T-helper 9 cell (primary cell): ENCODE measurements around the gene SRPK3.

Experiments used
- DNase-seq: peaks from one replicate; pipeline ENCODE4 v3.0.0-alpha.2; 2020

The SRPK3 gene

DNA sequence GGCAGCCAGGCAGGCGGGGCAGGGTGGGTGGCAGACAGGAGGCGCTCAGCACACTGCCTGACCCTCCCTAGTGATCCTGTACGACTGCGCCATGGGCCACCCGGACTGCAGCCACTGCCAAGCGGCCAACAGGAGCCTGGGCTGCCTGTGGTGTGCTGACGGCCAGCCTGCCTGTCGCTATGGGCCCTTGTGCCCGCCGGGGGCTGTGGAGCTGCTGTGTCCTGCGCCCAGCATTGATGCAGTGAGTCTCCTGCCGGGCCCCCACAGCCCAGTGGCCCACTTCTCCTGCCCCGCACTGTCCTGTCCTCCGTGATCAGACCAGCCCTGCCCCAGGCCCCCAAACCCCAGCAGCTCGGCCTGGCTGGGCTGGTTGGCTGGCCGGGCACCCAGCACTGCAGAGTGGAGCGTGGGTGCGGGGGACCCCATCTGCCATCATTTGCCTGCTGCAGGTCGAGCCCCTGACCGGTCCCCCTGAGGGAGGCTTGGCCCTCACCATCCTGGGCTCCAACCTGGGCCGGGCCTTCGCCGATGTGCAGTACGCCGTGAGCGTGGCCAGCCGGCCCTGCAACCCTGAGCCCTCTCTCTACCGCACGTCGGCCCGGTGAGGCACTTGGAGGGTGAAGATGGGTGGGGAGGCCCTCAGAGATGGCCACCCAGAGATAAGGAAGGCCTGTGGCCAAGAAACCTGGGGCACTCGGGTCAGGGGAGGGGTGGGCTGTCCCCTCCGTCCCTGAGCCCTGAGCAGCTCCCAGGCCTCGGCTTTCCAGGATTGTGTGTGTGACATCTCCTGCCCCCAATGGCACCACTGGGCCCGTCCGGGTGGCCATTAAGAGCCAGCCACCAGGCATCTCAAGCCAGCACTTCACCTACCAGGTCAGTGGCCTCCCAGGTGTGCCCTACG lies 9.2 kb upstream of the SRPK3 start:
- no peak for DNase-seq

DNA sequence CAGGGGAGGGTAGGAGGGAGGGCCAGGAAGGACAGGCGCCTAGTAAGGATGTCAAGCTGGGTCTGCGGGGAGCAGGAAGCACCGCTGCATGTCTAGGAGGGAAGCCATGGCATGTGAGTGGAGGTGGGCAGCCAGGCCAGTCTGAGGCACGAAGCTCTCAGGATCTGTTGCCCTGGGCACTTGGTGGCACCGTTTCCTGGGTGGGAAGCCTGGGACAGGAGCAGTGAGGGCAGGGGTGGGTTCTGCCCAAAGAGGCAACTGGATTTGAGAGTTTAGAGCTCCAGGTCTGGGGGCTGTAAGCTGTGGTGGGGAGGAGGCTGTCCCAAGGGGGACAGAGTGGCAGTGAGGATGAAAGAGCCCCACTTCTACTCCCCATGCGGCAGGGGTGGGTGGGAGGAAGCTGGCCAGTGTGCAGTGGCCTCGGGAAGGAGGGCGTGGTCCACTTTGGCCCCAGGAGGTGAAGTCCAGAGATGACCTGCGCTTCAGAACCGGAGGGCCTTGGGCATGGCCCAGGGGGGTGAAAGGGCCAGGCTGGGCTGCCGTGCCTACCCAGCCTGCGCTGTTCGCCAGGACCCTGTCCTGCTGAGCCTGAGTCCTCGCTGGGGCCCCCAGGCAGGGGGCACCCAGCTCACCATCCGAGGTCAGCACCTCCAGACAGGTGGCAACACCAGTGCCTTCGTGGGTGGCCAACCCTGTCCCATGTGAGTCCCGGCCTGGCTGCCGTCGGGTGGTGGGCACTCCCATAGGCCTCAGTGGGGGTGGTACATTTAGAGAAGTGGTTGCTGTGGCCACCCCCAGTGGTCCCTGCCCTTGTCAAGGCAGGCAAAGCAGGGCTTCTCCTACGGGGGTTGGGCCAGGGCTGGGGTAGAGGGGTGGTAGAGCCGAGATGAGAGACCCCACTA lies 8.3 kb upstream of the SRPK3 start:
- DNase-seq = no peak

DNA sequence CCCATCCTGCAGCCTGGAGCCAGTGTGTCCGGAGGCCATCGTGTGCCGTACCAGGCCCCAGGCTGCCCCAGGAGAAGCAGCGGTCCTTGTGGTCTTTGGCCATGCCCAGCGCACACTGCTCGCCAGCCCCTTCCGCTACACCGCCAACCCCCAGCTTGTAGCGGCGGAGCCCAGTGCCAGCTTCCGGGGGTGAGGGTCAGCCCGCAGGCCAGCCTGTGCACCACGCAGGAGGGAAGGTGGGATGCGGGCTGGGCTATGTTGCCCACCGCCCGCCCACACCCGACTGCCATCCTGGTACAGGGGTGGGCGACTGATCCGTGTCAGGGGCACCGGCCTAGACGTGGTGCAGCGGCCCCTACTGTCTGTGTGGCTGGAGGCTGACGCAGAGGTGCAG lies 7.6 kb upstream of the SRPK3 start:
- DNase-seq = no peak

DNA sequence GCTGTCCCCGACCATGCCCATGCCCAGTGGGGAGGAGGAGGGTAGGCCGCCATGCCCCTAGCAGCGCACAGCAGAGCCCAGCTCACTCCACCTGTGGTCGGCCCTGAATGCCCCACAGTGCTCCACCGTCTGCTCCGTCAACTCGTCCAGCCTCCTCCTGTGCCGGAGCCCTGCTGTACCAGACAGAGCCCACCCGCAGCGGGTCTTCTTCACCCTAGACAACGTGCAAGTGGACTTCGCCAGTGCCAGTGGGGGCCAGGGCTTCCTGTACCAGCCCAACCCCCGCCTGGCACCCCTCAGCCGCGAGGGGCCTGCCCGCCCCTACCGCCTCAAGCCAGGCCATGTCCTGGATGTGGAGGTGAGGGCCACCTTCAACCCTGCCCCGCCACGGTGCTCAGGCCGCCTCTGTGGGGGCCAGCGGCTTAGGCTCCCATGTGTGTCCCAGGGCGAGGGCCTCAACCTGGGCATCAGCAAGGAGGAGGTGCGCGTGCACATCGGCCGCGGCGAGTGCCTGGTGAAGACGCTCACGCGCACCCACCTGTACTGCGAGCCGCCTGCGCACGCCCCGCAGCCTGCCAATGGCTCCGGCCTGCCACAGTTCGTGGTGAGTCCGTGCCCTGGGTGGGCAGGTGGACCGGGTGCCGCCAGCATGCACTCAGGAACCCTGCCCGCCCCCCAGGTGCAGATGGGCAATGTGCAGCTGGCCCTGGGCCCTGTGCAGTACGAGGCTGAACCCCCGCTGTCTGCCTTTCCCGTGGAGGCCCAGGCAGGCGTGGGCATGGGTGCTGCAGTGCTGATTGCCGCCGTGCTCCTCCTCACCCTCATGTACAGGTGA lies 6.9 kb upstream of the SRPK3 start:
- DNase-seq = no peak

DNA sequence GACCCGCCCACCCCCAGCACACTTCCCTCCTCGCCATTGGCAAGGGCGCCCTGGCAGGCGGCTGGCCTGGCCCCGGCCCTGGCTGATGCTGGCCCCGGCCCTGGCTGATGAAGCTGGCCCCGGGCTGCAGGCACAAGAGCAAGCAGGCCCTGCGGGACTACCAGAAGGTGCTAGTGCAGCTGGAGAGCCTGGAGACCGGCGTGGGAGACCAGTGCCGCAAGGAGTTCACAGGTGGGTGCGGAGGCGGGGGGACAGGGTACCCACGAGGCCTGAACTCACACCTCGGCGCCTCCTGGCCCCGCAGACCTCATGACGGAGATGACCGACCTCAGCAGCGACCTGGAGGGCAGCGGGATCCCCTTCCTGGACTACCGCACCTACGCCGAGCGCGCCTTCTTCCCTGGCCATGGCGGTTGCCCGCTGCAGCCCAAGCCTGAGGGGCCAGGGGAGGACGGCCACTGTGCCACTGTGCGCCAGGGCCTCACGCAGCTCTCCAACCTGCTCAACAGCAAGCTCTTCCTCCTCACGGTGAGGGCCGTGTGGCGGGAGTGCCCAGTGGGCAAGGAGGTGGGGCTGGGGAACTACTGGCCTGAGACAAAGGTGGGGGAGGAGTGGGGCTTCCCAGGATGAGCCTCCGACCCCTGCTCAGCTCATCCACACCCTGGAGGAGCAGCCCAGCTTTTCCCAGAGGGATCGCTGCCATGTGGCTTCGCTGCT lies 6.1 kb upstream of the SRPK3 start:
- DNase-seq = no peak

DNA sequence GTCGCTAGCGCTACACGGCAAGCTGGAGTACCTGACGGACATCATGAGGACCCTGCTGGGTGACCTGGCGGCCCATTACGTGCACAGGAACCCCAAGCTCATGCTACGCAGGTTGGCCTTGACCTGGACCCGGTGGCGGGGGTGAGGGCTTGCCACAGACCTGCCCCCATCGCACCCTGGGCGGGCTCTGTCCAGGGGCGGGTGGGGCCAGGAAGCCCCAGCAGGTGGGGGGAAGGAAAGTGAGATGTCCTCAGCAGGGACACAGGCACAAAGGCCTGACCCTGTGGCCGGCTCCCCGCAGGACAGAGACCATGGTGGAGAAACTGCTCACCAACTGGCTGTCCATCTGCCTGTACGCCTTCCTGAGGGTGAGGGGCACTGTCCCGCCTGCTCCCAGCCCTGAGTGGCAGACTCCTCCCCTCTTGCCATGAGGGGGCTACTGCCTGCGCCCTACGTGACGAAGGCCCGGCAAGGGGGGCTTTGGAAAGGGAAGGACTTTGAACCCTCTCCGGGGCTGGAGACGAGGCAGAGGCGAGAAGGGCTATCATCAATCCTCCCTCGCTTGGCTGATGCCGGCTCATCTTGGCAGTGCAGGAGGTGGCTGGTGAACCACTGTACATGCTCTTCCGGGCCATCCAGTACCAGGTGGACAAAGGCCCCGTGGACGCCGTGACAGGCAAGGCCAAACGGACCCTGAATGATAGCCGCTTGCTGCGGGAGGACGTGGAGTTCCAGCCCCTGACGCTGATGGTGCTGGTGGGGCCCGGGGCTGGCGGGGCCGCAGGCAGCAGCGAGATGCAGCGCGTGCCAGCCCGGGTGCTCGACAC lies 5.3 kb upstream of the SRPK3 start:
- no peak for DNase-seq

DNA sequence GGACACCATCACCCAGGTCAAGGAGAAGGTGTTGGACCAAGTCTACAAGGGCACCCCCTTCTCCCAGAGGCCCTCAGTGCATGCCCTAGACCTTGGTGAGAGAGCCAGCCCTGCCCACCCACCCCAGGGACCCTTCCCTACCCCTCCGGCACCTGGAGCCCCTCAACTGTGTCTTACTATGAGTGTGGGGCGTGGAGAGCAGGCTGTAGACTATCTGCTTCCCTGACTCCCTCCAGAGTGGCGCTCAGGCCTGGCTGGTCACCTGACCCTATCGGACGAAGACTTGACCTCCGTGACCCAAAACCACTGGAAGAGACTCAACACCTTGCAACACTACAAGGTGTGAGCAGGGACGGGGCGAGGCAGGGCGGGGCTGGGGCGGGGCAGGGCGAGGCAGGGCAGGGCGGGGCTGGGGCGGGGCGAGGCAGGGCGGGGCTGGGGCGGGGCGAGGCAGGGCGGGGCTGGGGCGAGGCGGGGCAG lies 4.7 kb upstream of the SRPK3 start:
- no peak for DNase-seq

DNA sequence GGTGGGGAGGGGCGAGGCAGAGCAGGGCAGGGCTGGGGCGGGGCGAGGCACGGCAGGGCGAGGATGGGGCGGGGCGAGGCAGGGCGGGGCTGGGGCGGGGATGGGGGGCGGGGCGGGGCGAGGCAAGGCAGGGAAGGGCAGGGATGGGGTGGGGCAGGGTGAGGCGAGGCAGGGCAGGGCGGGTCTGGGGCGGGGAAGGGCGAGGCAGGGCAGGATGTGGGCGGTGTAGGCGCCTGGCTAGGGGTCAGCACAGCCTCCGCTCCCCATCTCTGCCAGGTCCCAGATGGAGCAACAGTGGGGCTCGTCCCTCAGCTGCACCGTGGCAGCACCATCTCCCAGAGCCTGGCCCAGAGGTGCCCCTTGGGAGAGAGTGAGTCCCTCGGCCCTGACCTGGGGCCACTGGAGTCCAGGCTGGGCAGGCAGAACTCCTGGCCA lies 4.2 kb upstream of the SRPK3 start:
- no peak for DNase-seq

DNA sequence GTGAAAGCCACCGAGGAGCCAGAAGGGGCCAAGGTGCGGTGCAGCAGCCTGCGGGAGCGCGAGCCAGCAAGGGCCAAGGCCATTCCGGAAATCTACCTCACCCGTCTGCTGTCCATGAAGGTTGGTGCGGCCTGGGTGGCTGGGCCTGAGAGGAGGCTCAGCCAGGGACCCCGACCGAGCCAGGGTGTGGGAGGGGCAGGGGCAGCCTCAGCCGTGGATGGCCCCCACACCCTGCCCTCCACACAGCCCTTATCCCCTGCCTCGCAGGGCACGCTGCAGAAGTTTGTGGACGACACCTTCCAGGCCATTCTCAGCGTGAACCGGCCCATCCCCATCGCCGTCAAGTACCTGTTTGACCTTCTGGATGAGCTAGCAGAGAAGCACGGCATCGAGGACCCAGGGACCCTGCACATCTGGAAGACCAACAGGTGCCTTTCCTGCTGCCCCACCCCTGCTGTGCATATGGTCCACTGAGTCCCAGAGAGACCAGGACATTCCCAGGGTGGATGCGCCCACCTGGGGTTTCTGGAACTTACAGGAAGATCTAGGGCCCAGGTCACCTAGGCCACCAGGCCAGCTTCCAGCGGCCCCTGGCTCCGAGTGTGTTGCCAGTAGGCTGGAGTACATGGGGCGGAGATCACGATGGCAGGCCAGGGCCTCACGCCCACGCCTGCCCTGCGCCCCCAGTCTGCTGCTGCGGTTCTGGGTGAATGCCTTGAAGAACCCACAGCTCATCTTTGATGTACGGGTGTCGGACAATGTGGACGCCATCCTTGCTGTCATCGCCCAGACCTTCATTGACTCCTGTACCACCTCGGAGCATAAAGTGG lies 3.4 kb upstream of the SRPK3 start:
- DNase-seq = no peak

DNA sequence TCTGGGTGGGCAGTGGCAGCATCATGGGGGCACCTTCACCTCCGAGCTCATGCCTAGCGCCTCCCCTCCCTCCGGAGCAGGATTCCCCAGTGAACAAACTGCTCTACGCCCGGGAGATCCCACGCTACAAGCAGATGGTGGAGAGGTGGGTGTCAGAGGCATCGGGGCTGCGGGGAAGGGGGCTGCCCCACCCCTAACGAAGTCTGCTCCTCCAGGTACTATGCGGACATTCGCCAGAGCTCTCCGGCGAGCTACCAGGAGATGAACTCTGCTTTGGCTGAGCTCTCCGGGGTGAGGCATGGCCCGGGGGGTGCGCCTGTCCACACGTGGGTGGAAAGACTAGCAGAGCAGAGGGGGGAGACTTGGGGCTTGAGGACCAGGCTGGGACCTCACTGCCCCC lies 2.7 kb upstream of the SRPK3 start:
- no peak for DNase-seq

DNA sequence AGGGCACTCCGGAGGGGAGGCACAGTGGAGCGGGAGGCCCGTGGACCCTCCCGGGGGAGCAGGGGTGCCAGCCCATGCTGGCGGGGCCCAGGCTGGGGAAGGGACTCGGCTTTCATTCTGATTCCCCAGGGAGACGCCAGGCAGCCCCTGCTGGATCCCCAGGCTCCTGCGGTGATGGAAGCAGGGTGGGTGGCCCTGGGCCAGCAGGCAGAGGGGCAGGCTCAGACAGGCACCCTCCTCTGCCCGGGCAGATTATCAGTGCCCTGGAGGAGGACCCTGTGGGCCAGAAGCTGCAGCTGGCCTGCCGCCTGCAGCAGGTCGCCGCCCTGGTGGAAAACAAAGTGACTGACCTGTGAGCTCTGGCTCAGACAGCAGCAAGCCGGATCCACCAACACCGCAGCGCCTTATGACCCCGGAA lies 2.1 kb upstream of the SRPK3 start:
- DNase-seq = no peak

DNA sequence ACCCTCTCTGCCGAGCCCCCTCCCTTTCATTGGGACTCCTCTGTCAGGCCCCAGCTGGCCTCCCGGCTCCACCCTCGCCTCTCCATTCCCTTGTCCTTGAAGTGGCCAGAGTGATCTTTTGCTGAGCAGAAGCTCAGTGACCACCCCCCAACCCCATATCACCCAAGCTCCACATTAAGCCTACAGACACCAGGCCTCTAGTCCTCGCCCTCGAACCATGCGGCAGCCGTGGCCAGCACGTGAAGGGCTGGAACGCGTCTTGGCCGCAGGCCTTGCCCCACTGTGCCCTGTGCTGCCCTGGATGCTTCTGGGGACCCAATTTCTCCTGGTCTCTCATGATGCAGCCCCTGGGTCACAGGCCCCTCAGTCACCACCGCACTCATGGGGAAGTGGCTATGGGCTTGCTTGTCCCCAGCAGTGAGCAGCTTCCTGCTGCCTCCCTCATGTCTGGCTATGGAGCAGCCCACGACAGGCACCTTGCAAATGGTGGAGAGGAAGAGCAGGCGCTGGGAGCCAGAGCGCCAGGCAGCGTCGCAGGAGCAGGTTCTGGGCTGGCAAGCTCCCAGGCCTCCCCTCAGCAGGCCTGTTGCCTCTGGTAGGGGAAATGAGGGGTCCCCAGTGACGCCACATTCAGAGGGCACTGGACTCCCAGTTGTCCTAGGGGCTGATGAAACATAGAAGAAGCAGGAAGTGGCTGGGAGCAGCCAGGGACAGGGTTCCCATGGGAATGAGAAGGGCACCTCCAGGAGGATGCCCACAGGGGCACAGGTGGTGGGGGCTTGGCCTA lies 757 bp upstream of the SRPK3 start:
- DNase-seq = no peak

DNA sequence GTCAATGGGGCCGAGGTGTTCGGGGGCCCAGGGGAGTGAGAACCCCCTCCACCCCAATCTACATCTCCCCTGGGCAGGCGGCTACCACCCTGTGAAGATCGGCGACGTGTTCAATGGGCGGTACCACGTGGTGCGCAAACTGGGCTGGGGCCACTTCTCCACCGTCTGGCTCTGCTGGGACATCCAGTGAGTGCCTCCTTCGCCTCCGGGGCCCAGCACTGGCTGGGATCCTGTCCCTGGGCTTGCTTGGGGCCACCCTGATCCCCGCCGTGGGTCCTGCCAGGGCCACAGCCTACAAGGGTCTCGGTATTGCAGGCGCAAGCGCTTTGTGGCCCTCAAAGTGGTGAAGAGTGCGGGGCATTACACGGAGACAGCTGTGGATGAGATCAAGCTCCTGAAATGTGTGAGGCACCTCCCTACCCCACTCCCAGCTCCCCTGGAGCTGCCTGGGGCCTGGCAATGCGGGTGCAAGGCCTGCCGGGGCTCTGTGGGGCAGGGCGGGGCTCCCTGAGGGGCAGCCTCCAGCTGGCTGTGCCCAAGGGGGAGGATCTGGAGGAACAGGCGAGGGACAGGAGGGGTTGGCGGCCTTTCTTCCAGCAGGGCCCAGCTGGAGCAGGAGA lies 697 bp downstream of the SRPK3 start:
- no peak for DNase-seq

DNA sequence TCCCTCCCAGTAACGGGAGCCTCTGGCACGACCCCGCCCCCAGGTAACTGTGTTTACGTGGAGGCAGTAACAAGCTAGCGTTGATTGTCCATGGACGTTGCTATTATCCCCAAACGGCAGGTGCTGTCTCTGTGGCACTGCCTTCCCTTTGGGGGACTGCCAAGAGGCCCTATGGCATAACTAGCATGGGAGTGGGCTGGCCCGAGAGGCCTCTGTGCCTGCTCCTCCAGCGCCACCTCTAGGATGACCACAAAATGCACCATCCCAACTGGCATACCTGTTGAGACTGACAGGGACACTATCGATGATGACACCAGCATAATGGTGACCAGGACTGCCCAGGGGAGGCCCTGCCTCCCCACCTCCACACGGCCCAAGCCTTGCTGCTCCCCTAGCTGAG lies 1.5 kb downstream of the SRPK3 start:
- DNase-seq = no peak

DNA sequence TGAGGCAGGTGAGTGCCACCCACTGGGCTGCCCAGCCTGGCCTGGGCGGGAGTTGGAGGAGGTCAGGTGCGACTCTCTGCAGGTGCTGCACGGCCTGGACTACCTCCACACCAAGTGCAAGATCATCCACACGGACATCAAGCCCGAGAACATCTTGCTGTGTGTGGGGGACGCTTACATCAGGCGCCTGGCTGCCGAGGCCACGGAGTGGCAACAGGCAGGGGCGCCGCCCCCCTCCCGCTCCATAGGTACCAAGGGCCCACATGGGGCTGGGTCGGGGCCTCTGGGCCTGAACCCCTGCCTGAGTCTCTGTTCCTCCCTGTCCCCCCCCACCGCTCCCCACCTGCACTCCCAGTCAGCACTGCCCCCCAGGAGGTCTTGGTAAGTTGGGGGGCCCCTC lies 2.0 kb downstream of the SRPK3 start:
- no peak for DNase-seq

DNA sequence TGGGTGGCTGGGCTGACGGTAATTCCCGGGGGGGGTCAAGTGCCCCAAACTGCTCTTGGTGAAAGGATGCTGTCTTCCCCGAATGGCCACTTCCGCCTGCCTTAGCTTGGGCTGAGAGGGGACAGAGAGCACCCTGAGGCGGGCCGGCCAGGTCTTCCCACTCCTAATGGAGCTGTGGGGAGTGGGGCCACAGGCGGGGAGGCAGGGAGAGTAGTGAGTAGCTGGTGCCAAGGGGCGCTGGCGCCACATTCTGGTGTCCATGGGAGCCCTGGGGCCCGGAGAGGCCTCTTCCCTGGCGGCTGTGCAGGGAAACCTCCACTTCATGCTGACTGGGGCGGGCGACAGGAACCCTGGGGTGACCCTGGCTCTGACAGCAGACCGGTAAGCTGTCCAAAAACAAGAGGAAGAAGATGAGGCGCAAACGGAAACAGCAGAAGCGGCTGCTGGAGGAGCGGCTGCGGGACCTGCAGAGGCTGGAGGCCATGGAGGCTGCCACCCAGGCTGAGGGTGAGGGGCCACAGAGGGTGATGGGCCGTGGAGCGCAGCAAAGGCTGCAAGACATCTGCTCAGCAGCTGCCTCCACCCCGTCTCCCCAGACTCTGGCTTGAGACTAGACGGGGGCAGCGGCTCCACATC lies 2.7 kb downstream of the SRPK3 start:
- DNase-seq = no peak

DNA sequence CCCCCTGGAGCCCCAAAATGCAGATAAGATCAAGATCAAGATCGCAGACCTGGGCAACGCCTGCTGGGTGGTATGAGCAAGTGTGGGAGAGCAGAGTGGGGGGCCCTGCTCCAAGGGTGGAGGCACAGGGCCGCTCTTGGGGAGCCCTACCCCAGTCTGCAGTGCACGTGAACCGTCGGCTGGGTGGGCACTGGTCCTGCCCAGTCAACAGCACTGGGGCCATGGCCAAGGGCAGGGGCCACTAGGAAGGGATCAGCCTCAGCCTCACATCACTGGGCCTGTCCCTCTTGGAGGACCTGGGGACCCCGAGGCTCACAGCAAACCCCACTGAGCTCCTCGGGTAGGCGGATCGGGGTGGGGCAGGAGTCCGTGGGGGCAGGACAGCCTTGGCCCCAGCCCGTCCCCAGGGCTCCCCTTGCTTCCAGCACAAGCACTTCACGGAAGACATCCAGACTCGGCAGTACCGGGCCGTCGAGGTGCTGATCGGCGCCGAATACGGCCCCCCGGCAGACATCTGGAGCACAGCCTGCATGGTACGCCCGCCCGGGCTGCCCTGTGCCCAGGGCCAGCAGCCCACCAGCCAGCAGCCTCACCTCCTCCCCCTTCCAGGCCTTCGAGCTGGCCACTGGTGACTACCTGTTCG lies 3.6 kb downstream of the SRPK3 start:
- no peak for DNase-seq

DNA sequence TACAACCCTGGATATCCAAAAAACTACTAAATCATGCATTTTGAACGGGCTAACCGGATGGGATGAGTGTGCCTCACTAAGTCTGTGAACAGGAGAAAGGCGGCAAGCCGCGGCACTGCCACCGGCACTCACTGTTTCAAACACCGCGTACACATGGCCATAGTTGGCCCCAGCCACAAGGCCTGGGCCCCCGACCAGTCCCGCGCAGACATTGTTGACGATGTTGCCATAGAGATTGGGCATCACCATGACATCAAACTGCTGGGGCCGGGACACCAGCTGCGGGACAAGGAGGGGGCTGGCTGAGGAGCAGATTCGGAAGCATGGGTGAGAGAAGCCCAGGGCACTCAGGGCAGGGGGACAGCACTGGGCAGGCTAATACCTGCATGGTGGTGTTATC lies 5.8 kb downstream of the SRPK3 start:
- no peak for DNase-seq
